HG03571 (cell line): ENCODE data around the gene CENPX.

Experiments used
- ATAC-seq: cut with Tn5 transposase; IDR thresholded peaks from one replicate; pipeline ENCODE4 v1.9.1; 2021; ENCODE audit not compliant: unreplicated experiment

CENPX gene

DNA sequence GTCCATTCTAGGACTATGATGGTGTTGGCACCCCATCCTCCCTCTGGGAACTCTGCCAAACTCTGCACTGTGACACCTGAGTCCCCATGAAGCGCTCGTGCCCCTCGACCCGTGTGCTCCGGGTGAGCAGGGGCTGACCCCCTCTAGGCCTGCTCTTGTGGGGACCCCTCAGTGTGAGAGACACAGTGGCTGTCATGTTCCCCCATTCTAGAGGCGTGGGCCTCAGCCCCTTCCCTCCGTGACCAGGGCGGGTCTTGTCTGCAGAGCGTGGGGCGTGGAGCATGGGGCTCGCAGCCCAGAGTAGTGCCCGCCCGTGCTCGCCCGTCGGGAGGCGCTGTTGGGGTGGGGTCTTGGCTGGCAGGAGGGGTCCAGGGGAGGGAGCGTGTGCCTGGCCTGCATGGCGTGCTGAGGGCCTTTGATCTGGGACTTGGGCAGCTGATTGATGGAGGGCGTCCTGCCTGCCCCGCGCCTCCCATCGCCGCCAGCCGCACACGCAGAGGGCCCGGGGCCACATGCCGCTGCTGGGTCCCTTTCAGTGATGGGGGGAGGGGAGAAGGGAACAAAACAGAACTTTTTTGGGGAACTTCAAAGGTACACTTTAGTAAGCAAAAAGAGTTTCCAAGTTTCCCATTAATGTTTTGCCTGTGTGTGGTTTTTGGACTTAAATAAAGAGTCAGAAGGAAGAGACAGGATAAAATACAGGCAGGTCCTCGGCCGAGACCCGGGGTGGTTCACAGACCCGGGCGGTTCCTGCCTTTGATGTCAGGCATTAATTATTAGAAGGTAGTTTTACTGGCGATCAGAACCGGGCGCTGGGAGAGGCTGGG lies 22.5 kb downstream of the CENPX start:
- ATAC-seq: no peak

DNA sequence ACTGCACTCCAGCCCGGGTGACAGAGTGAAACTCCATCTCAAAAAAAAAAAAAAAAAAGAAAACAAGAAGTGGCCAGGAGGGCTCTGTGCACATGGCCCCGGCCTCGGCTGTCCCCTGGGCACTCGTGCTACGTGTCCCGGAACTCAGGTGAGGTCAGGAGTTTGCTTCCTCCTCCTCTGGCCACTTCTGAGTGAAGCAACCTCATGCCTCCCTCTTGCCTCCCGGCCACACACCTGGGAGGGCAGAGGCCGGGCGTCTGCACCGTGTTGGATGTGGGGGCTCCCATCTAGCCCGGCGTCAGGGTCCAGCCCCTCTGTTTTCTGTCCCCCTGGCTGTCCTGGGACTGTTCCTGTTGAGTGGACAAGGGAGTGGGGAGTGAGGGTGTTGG lies 23.1 kb downstream of the CENPX start:
- no peak for ATAC-seq

DNA sequence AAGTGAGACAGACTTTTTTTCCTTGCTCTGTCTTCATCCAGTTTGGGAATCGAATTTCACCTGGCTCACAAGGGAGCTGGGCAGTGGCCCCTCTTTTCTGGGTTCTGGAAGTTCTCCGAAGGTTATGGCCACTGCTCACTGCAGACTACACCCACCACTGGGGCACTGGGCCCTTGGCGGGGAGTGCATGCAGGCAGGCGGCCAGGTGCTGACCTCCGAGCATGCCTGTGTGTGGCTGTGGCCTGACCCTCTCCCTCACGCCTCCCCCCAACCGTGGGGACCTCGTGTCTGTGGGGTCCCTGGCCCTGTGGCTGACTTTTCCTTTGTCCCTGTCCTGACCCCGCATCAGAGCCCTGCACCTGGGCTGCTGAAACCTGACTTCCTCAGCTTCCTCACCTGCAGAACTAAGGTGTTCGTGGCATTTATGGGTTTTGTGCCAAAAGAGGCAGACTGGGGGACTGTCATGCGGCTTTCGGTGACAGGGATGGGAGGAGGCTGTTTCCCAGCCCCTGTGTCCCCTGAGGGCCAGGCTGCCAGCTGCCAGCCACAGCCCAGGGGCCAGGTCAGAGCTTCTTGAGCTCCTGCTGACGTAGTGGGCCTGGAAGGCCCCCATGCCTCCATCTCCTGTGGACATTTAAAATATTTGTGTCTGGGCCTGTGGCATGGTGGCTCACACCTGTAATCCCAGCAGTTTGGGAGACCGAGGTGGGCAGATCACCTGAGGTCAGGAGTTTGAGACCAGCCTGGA lies 23.8 kb downstream of the CENPX start:
- no peak for ATAC-seq

DNA sequence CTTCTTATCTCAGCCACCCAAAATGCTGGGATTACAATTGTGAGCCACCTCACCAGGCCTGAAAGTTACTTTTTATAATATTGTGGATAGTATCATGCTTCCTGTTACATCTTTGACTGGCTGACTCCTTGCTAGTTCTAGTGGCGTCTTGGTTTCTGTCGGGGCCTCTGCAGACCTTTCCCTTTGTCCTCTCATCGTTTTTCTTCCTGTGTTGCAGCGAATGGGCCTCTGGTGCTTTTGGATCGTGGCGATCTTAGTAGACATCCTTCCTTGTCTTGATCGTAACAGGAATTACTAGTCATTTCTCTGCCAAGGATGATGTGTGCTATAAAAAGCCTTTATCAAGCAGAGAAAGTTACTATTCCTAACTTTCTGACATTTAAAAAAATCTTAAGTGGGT lies 24.5 kb downstream of the CENPX start:
- ATAC-seq: no peak

DNA sequence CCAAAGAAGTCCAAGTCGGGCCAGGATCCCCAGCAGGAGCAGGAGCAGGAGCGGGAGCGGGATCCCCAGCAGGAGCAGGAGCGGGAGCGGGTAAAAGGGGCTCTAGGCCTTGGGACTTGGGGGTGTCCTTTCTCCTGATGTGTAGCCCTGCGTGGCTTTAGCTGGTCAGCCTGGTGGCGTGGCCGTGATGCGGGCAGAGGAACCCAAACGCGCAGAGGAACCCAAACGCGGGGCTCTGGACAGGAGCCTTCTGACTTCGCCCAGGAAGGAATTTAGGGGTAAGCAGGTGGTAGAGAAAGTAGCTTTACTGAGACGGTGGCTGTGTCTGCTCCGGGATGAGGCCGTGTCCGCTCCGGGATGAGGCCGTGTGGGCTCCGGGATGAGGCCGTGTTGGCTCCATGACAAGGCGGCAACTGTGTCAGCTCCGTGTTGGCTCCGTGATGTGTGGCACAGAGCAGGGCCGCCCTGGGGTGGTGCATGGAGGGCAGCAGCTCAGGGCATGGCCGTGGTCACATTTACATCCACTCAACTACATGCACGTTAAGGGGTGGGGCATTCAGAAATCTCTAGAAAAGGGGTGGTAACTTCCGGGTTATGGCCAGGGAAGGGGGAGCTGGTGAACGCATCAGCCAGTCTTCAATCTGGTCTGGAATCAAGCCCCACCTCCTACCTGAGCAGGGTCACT lies 25.8 kb downstream of the CENPX start:
- no peak for ATAC-seq

DNA sequence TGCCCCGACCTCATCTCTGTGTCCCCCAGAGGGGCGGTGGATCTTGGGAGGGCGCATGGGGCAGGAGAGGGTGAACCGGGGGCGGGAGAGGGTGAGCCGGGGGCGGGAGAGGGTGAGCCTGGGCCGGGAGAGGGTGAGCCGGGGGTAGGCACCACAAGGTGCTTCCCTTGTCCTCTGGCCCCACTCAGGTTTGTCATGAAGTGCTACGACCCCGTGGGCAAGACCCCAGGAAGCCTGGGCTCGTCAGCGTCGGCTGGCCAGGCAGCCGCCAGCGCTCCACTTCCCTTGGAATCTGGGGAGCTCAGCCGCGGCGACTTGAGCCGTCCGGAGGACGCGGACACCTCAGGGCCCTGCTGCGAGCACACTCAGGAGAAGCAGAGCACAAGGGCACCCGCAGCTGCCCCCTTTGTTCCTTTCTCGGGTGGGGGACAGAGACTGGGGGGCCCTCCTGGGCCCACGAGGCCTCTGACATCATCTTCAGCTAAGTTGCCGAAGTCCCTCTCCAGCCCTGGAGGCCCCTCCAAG lies 26.4 kb downstream of the CENPX start:
- no peak for ATAC-seq

DNA sequence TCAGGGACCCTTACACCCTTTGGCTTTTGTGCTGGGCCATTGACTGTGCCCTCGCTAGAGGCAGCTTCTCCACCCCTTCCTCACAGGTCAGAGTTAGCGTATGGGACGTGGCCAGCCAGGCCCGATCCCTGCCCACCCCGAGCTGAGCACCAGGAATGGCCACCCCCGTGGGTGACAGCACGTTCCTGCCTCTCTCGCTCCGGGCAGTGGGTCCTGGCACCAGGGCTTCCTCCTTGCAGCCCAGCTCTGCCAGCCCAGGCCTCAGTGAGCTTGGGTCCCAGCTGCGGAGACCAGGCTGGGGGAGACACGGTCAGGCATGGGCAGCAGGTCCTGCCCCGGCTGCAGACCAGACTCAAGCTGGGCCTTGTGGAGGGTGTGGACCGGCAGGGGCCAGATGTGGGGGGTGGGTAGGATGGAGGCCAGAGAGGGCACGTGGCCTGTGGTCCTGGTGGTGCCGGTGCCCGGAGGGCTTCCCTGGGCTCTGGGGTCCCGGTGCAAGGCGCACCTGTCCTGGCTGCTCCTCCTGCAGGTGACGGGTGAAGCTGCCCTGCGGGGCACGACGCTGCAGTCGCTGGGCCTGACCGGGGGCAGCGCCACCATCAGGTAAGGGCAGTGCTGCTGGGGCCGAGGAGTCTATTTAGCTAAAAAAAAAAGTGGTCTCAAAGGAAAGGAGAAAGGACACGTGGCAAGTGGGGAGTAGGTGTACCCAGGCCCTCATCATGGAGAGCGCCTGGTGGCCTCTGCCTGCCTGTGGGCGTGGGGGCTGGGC lies 27.0 kb downstream of the CENPX start:
- no peak for ATAC-seq

DNA sequence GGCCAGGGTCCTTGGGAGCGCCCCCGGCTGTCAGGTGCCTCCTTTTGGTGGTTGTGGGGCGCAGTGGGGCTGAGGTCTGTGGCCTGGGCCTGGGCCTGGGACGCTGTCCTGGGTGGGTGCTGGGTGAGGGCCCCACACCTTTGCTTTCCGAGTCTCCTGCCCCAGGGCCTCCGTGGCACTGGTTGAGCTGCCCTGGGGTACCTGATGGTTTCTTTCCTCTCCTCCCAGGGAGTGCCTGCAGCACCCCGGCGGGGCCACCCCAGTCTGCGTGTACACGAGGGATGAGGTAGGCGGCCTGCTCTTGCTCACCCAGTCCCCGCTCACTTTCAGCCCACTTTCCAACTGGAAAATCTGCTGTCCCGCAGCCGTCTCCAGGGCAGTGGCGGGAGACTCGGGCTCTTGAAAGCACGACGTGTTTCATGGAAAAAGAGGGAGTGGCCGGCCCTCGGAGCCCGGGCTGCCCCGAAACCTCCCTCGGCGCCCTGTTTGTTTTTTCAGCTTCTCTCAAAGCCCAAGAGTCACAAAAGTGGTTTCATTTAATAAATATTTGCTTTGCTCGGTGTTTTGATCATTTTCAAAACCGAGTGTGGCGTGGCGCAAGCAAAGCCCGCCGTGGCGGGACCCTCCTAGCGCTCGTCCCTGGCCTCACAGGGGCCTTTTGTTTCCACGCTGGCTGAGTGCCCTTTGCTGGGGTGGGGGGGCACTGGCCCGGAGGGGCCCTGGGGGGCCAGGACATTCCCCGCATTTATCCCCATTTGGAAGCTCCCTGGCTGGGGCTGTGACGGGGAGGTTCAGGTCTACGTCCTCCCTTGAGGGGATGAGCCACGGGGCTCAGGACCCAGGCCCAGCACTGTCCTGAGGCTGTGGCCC lies 27.9 kb downstream of the CENPX start:
- ATAC-seq: no peak

DNA sequence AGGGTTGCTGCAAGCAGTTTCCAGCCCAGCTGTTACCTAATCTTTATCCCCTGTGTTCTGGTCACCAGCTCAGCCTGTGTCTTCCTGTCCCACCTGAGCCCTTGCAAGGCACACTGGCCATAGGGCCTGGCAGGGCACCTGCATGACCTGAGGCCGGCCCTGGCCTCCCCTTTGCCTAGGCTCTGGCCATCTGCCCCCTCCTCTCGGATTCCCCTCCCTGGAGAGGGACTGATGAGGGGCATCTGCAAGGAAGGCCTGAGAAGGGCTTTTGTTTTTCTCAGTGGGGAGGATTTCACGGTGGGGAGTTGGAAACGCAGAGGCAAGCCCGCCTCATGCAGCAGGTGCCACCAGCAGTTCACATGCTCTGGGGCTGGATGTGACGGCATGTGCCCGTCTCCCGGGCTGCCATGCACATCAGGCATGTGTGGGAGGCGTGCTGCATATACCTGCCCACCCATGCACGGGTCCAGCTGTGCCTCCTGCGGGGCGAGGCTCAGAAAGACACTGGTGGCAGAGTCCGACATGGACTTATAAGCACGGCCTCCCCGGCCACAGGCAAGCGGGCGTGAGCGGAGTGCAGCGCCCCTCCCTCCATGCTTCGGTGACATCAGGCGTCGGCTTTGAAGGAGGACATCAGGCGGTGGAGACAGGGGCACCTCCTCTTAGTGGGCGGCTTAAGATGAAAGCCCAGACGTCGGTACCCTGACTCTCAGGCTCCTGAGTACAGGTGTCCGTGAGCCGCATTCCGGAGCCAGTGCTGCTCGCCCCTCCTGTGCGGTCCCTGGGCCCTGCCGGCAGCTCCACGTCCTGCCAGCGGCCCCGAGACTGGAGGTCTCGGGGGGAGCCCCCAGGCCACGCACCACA lies 28.7 kb downstream of the CENPX start:
- no peak for ATAC-seq

DNA sequence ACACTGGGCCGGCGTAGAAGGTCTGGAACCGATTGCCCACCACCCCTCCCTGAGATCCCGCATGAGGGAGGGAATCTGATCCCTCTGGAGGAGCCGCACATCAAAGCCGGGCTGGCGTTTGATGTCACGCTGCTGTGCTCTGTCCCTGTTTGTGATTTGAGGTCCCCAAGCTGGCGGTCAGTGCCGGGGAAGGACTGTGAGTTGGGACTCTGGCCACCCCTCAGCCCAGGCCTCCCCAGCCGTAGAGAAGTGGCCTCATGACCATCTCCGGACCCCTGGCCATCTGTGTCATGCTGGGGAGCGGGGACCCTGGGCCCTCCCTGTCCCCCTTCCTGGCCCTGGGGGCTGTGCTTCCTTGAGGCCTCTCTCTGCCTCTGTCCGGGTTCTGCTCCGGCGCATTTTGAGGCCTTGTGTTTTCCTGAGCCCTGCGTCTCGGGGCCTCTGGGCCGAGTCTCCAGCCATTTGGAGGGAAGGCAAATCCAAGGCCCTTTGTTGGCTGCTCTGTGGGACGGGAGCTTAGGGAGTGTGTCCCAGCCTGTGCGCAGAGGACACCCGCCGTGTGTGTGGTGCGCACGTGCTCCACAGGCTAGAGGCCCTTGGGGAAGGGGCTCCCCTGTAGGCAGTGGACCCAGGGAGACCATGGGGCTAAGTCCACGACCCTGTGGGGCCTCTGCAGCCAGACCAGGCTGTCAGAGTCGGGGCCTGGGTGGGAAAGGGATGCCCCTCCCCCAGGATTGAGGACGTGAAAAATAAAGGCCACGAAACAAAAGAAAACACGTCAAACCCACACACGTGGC lies 30.2 kb downstream of the CENPX start:
- no peak for ATAC-seq

DNA sequence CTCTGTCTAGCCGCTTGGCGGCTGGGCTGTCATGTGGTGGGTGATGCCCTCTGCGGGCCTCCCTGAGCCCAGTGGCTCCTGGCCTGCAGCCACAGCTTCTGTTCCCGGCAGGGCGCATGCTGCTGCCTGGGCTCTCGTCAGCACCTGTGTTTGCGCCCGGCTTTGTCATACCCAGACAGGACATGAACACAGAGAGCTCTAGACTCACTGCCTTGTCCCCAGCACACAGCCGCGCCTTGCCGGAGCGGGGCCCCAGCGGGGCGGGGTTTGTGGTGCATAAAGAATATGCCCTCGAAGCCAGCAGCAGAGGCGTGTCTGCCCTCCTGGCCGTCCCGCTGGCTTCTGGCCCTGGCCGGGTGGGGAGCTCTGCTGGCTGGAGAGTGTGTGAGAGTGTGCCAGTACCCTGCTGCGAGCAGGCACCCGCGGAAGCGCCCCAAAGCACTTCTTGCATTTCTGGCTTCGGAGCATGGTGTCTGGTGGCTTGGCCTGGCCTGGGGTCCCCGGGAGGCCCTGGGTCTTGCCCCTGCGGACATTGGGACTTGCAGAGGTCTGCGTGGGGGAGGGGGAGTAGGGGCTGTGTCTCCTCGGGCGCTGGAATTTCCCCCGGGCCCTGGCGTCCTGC lies 30.9 kb downstream of the CENPX start:
- no peak for ATAC-seq

DNA sequence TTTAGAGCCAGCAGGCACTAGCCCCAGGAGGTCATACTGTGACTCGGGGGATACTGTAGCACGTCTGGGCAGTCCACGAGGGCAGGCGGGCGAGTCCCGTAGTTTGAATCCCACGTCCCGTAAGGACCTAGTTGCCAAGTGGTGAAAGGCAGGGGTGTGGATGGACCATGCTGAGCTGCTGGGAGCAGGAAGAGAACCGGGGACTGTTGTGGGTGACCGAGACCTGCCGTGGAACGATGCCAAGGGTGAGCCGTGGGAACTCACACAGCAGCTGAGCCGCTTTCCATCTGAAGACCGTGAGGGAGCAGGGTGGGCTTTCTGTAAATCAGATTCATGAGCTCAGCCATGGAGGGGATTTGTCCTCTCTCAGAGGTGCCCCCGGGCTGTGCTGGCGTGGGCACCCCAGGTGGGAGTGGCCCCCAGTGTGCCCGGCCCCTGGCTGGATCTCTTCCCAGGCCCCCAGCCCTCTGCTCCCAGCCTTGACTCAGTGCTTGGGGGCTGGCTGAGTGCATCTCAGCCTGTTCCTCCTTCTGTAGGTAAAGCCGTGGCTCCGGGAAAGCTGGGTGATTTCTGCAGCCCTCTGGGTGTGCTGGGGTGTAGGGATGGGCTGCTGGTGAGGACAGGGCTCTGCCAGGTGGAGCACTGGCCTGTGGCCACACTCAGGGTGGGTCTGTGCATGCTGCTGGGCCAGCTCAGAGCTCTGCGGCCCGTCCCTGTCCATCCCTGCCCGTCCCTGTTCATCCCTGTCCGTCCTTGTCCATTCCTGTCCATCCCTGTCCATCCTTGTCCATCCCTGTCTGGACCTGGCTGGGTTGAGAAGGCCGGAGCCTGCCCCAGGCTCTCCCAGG lies 31.6 kb downstream of the CENPX start:
- ATAC-seq: no peak

DNA sequence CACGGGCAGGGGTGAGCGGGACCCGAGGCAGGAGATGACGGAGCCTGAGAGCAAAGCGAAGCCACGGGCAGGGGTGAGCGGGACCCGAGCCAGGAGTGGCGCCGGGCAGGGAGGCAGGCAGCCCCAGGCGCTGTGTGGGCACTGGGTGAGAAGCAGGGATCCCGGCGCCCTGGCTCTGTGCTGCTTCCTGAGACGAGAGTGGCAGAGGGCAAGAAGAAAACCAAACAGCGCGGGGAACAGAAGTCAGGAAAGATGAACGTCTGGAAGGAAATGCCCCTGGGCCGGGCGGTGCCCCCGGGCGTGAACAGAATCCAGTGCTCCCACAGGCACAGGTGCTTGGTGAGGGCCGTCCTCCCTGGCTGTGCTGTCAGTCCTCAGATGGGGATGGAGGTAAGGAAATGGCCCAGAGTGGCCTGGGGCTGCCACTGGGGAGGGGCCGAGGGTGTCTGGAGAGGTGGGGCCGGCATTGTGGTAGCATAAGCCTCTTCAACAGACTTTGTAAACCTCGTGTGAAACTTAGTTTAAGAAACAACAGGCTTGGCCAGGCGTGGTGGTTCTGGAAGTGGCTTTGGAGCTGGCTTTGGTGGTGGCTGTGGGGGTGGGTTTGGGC lies 35.4 kb downstream of the CENPX start:
- ATAC-seq: no peak

DNA sequence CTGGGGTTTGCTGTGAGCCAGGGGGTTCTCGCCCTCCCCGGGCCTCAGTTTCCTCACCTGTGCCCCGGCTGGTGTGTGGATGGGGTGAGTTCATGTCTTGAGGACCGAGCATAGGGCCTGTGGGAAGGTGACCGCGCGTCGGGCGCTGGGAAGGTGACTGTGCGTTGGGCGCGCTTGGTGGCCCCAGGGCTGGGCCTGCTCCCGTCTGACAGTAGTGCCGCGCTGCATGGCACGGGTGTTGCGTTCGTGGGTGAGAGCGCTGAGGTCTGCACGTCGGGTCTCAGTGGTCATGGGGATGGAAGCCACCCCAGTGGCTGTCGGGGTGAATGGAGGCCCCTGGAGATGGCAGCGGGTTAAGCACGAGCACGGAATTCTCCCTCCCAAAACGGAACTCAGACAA lies 36.1 kb downstream of the CENPX start:
- ATAC-seq: no peak

DNA sequence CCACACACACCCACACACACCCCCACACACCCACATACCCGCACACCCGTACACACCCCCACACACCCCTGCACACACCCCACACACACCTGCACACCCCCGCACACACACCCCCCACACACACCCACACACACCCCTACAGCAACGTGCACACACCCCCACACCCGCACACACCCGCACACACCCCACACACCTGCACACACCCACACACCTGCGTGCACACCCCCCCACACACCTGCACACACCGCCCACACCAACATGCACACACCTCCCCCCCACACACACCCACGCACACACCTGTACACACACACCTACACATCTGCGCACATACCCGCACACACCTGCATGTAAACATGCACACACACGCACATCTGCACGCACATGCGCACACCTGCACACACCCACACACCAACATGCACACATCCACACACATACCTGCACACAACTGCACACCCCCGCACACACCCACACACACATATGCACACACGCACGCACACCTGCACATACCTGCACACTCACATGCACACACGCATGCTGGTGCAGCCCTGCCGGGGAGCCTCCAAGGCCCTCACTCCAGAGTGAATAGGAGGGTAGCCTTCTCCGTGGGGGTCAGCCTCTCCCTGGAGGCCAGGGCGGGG lies 37.8 kb downstream of the CENPX start:
- no peak for ATAC-seq
